ENCODE data around the gene ABLIM2.

DNA sequence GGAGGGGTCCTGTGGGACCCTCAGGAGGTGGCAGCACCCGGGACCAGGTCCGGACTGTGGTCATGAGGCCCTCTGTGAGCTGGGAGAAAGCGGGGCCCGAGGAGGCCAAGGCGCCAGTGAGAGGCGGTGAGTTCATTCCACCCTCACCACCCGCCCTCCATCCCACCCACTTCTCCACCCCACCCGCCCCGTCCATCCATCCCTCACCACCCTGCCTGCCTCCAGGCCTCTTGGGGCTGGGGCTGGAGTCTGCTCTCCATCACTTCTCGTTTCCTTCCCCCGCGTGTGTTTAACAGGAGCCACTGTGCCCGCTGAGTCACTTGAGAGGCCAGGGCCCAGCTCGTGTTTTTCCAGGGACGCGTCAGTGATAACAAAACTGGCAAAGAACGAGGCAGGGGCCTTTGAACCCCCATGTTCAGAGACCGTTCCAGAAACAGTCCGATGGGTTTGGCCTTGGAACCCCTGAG is 46.7 kb upstream of the ABLIM2 start:
- TF ChIP-seq, protein P1, sequence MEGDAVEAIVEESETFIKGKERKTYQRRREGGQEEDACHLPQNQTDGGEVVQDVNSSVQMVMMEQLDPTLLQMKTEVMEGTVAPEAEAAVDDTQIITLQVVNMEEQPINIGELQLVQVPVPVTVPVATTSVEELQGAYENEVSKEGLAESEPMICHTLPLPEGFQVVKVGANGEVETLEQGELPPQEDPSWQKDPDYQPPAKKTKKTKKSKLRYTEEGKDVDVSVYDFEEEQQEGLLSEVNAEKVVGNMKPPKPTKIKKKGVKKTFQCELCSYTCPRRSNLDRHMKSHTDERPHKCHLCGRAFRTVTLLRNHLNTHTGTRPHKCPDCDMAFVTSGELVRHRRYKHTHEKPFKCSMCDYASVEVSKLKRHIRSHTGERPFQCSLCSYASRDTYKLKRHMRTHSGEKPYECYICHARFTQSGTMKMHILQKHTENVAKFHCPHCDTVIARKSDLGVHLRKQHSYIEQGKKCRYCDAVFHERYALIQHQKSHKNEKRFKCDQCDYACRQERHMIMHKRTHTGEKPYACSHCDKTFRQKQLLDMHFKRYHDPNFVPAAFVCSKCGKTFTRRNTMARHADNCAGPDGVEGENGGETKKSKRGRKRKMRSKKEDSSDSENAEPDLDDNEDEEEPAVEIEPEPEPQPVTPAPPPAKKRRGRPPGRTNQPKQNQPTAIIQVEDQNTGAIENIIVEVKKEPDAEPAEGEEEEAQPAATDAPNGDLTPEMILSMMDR (IDR thresholded peaks at IDR 0.05) = no peak
- TF ChIP-seq POLR2A (IDR thresholded peaks at IDR 0.05) = no peak
